HG02623 (cell line): Measurements from ENCODE around the gene ZNF655.

ENCODE experiments used
- ATAC-seq: cut with Tn5 transposase; IDR thresholded peaks from one replicate; pipeline ENCODE4 v1.9.1; 2021; ENCODE audit warnings: moderate library complexity; ENCODE audit not compliant: unreplicated experiment

ZNF655 gene

GRCh38 chr7:99605527-99605926 lies 47.1 kb downstream of the ZNF655 start:
- ATAC-seq, result no peak

DNA sequence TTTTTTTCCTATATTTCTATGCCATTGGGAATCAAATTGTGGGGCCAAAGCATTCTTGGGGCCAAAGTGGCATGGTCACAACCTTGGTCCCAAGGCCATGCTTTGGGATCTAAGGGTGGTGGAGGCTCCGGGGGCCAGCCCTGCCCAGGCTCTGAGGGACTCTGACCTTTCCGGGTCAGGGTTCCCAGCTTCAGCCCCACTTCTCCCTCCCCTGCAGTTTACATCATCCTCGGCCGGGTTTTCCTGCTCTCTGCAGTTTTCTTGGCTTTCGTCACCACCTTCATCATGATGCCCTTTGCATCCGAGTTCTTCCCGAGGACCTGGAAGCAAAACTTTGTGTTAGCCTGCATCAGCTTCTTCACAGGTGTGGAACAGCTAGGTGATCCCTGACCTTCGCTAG lies 48.1 kb downstream of the ZNF655 start:
- no peak for ATAC-seq

GRCh38 chr7:99607548-99607947 lies 49.1 kb downstream of the ZNF655 start:
- no peak for ATAC-seq

- no peak for ATAC-seq
These were observed 56.1 kb downstream of the ZNF655 start for GRCh38 chr7:99614495-99614894.

GRCh38 chr7:99615989-99616358 lies 57.5 kb downstream of the ZNF655 start:
- ATAC-seq, result no peak

GRCh38 chr7:99616359-99617191 lies 58.1 kb downstream of the ZNF655 start, which contains the start of gene ZSCAN25:
Gene ZSCAN25, plus strand, starts transcription at chr7:99616946. Its CDS starts 2,661 bp downstream, at chr7:99619607.
- peak; percentile 82 for ATAC-seq

GRCh38 chr7:99617192-99617781 lies 58.8 kb downstream of the ZNF655 start:
- peak; percentile 21 for ATAC-seq

DNA sequence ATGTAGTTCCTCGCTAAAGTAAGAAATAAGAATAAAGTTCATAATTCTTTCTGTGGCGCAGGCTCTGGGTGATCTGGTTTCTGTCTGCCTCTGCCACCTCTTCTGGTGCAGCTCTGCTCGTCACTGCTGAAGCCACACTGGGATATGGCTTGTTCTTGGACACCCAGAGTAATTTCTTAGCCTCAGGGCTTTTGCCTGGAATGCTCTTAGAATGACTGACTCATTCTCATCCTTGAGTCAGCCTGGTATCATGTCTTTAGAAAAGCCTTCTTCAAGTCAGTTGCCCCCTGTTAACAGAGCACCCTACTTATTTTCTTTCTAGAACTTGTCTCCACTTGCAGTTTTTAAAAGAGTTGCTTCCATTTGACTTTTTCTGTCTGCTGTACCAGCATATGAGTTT lies 60.3 kb downstream of the ZNF655 start:
- no peak for ATAC-seq

DNA sequence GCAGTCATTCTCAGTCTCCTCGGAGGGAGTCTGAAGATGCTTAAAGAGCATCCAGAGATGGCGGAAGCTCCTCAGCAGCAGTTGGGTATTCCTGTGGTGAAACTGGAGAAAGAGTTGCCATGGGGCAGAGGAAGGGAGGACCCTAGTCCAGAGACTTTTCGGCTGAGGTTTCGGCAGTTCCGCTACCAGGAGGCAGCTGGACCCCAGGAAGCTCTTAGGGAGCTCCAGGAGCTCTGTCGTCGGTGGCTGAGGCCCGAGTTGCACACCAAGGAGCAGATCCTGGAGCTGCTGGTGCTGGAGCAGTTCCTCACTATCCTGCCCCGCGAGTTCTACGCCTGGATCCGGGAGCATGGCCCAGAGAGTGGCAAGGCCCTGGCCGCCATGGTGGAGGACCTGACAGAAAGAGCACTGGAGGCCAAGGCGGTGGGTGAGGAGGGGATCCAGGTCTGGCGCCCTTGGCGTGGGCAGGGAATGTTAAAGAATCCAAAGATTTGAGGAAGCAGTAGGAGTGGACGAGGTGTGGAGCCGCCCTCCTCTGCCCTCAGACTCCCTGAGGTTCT lies 61.2 kb downstream of the ZNF655 start:
- no peak for ATAC-seq

DNA sequence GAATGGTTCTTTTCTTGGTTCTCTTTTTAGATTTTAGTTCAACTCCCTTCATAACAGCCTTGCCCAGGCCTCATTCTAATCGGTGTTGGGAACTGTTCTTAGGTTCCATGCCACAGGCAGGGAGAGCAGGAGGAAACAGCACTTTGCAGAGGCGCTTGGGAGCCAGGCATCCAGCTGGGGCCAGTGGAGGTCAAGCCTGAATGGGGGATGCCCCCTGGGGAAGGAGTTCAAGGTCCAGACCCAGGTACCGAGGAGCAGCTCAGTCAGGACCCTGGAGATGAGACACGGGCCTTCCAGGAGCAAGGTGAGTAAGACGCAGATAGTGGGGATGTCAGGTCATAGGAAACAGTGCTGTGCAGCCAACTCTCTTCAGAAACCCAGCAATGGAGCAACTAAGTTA lies 62.8 kb downstream of the ZNF655 start:
- no peak for ATAC-seq

DNA sequence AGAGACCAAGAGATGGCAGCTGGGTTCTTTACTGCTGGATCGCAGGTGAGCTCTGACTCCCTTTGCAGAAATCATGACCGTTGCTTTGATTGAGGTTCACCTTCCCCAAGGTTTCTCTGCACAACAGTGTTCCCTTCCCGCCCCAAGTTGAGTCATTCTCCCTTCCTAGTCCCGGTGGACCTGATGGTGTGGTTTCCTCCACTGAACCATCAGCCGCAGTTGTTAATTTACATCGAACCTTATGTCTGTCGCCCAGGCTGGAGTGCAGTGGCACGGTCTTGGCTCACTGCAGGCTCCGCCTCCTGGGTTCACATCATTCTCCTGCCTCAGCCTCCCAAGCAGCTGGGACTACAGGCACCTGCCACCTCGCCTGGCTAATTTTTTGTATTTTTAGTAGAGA lies 64.2 kb downstream of the ZNF655 start:
- no peak for ATAC-seq

GRCh38 chr7:99623091-99623693 lies 64.8 kb downstream of the ZNF655 start:
- no peak for ATAC-seq

- no peak for ATAC-seq
These were observed 65.4 kb downstream of the ZNF655 start for GRCh38 chr7:99623702-99624447.

GRCh38 chr7:99624484-99624883 lies 66.0 kb downstream of the ZNF655 start:
- ATAC-seq, result no peak

GRCh38 chr7:99625321-99625720 lies 66.9 kb downstream of the ZNF655 start:
- no peak for ATAC-seq

DNA sequence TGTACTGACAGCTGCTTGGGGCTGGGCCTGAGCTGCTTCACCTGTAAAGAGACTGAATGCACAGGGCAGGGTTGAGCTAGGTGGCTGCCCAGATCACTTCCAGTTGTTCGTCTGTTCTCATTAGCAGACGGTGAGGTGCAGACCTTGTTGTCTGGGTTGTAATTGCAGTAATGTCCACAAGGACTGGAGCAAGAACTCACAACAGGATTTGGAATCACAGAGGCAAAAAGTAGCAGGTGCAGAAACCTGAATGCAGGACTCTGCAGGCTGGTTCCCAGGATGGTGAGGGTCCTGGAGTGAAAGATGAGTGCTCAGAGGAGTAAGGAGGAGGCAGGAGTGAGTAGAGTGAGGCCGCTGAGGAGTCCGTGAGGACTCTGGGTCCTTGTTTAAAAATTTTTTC lies 67.5 kb downstream of the ZNF655 start:
- ATAC-seq, result no peak
